Endothelial cell of umbilical vein (primary cell): ENCODE measurements around the gene ZNF664. TPM values are rescaled to one million over a fixed set of nuclear protein-coding genes. Genes with fewer than 3 reads are reported as not detected.

ENCODE experiments used
- BruUV-seq: library from RNA; stranded (reverse); fragments of 400-500 nt; replicated peaks from 2 replicates; lab custom pipeline; 2021; lab: Mats Ljungman, UMichigan
- CTCF ChIA-PET: fragments of 300-600, 350-600 bp; sonication (Branson Sonifier 250); formaldehyde crosslinking; loops from one replicate; lab custom pipeline; 2021; ENCODE audit warnings: antibody characterized with exemption, inconsistent platforms; lab: Charles Lee
- POLR2A ChIA-PET: fragments of 300-600, 350-600 bp; sonication (Branson Sonifier 250); formaldehyde crosslinking; loops from one replicate; lab custom pipeline; 2021; ENCODE audit warnings: antibody characterized with exemption, inconsistent platforms; lab: Charles Lee
- DNase-seq: peaks from one replicate; pipeline ENCODE4 v3.0.0-alpha.2; 2011; ENCODE audit warnings: low read depth, low spot score
- FAIRE-seq: peaks from 2 replicates; lab custom pipeline; 2011; peaks lifted over from hg19 to GRCh38; lab: Jason Lieb, UNC
- H2AFZ ChIP-seq: 2 replicates; pipeline ENCODE4 v1.6.0; 2012; ENCODE audit warnings: low read depth, low read length, control low read depth, inconsistent platforms
- H3K27ac ChIP-seq: 2 replicates; pipeline ENCODE4 v1.5.1; 2011; ENCODE audit warnings: low read depth, mild to moderate bottlenecking, control low read depth, low read length, moderate library complexity; ENCODE audit not compliant: insufficient read depth
- H3K27me3 ChIP-seq, 2 experiments: 2 replicates each; pipeline versions ENCODE4 v1.6.0 to v1.6.1; 2011; ENCODE audit warnings: low read length in 2 of 2, mixed read lengths in 1 of 2; ENCODE audit not compliant: control insufficient read depth in 2 of 2, insufficient read depth in 2 of 2
- H3K36me3 ChIP-seq, 2 experiments: 2 replicates in 1 of 2; 3 replicates in 1 of 2; pipeline ENCODE4 v1.5.1; 2011; ENCODE audit warnings: low read length in 2 of 2, mild to moderate bottlenecking in 1 of 2, moderate library complexity in 1 of 2; ENCODE audit not compliant: control insufficient read depth in 2 of 2, insufficient read depth in 2 of 2; ENCODE audit errors: extremely low read depth in 1 of 2
- H3K4me1 ChIP-seq: 3 replicates; pipeline ENCODE4 v1.5.1; 2011; ENCODE audit warnings: mild to moderate bottlenecking, low read length; ENCODE audit not compliant: control insufficient read depth, insufficient read depth; ENCODE audit errors: extremely low read depth
- H3K4me2 ChIP-seq: 2 replicates; pipeline ENCODE4 v1.6.1; 2011; ENCODE audit warnings: low read length, control low read depth, mixed read lengths; ENCODE audit not compliant: insufficient read depth
- H3K4me3 ChIP-seq, 3 experiments: fragments of 200-600 bp in 1 of 3; sonication (generic), shearing (Covaris generic) in 1 of 3; replicated peaks in 1 of 3; 2 replicates each; pipeline ENCODE4 v1.5.1; 2011 to 2016; ENCODE audit warnings: control low read depth in 3 of 3, low read length in 3 of 3, mild to moderate bottlenecking in 2 of 3, inconsistent platforms in 1 of 3, low read depth in 1 of 3, moderate library complexity in 1 of 3; ENCODE audit not compliant: insufficient read depth in 1 of 3
- H3K79me2 ChIP-seq: 2 replicates; pipeline ENCODE4 v1.6.0; 2012; ENCODE audit warnings: low read length, inconsistent platforms; ENCODE audit not compliant: control insufficient read depth, insufficient read depth
- H3K9ac ChIP-seq: replicated peaks from 2 replicates; pipeline ENCODE3; 2011; ENCODE audit warnings: low read length, control low read depth; ENCODE audit not compliant: insufficient read depth; ENCODE audit errors: extremely low read depth
- H3K9me1 ChIP-seq: replicated peaks from 3 replicates; pipeline ENCODE4 v1.6.0; 2011; ENCODE audit warnings: mild to moderate bottlenecking, low read length; ENCODE audit not compliant: control insufficient read depth, insufficient read depth; ENCODE audit errors: extremely low read depth
- H3K9me3 ChIP-seq: replicated peaks from 2 replicates; pipeline ENCODE4 v1.5.1; 2012; ENCODE audit warnings: low read length, inconsistent platforms; ENCODE audit not compliant: control insufficient read depth, insufficient read depth
- H4K20me1 ChIP-seq: replicated peaks from 2 replicates; pipeline ENCODE3; 2011; ENCODE audit warnings: mild to moderate bottlenecking, low read length; ENCODE audit not compliant: control insufficient read depth, insufficient read depth; ENCODE audit errors: extremely low read depth
- EZH2 ChIP-seq: IDR thresholded peaks from 2 replicates; pipeline ENCODE4 v1.6.1; 2012; ENCODE audit warnings: borderline replicate concordance, low read depth, mild to moderate bottlenecking, moderate library complexity, low read length, inconsistent platforms; ENCODE audit not compliant: severe bottlenecking
- FOS ChIP-seq: IDR thresholded peaks from 2 replicates; pipeline ENCODE4 v1.6.1; 2011; ENCODE audit warnings: mild to moderate bottlenecking, low read length, moderate library complexity, borderline replicate concordance; ENCODE audit not compliant: insufficient read depth
- GATA2 ChIP-seq: IDR thresholded peaks from 2 replicates; pipeline ENCODE4 v1.7.0; 2011; ENCODE audit warnings: low read depth, mild to moderate bottlenecking, moderate library complexity, mixed read lengths, low read length; ENCODE audit not compliant: insufficient read length, insufficient read depth
- JUN ChIP-seq: IDR thresholded peaks from 2 replicates; pipeline ENCODE4 v1.6.1; 2011; ENCODE audit warnings: borderline replicate concordance, low read depth; ENCODE audit not compliant: insufficient read length, insufficient read depth
- MYC ChIP-seq: IDR thresholded peaks from one replicate; pipeline ENCODE4 v1.6.1; 2011; ENCODE audit warnings: mild to moderate bottlenecking, low read depth, low read length
- POLR2A ChIP-seq: IDR thresholded peaks from 2 replicates; pipeline ENCODE4 v1.6.1; 2012; ENCODE audit warnings: low read depth, mild to moderate bottlenecking, control low read depth, low read length
- POLR2AphosphoS5 ChIP-seq: IDR thresholded peaks from 2 replicates; pipeline ENCODE4 v1.6.1; 2012; ENCODE audit warnings: low read depth, mild to moderate bottlenecking, control low read depth, low read length, moderate library complexity; ENCODE audit not compliant: insufficient read depth
- dilution Hi-C: fragments of 300-500 bp; cut with MboI; formaldehyde crosslinking; loops from one replicate; pipeline ENCODE4 v1.15.0; 2019; ENCODE audit warnings: low sequenced_read_pairs; ENCODE audit not compliant: extremely low pct_ligation_motif_present
- intact Hi-C: fragments of 100-400 bp; cut with micrococcal nuclease; formaldehyde crosslinking; loops from one replicate; pipeline ENCODE4 v1.10.0; 2022
- polyA plus RNA-seq, 4 experiments: library from polyadenylated mRNA; depleted of rRNA in 3 of 4; stranded (reverse) in 3 of 4; unstranded in 1 of 4; fragments of >200 nt; gene quantifications; 2 replicates each; pipeline versions ENCODE4 v1.2.1 to v1.2.3, GENCODE V29; 2011 to 2012; ENCODE audit warnings: missing spikeins in 1 of 4
- total RNA-seq: library from RNA; stranded (reverse); gene quantifications from 2 replicates; pipeline ENCODE4 v1.2.3, GENCODE V29; 2021
- TF ChIP-seq, protein P1 (sequence below), 2 donors: IDR thresholded peaks; 1 replicate in 1 of 2; 2 replicates in 1 of 2; pipeline ENCODE4 v1.5.1; 2011; ENCODE audit warnings: low read length in 2 of 2, mild to moderate bottlenecking in 2 of 2, moderate library complexity in 2 of 2, control low read depth in 1 of 2, inconsistent platforms in 1 of 2, low read depth in 1 of 2; ENCODE audit not compliant: insufficient read depth in 1 of 2; ENCODE audit errors: extremely low read depth in 1 of 2
- TF ChIP-seq, protein P2 (sequence below): IDR thresholded peaks from 2 replicates; pipeline ENCODE4 v1.6.1; 2011; ENCODE audit not compliant: insufficient read depth, insufficient read length

Gene ZNF664
- total and polyA plus RNA-seq, 2 donors (not counting 3 experiments of a cell fraction or from before 2014, with no cell fraction given): 29.8 to 71.3 TPM

DNA sequence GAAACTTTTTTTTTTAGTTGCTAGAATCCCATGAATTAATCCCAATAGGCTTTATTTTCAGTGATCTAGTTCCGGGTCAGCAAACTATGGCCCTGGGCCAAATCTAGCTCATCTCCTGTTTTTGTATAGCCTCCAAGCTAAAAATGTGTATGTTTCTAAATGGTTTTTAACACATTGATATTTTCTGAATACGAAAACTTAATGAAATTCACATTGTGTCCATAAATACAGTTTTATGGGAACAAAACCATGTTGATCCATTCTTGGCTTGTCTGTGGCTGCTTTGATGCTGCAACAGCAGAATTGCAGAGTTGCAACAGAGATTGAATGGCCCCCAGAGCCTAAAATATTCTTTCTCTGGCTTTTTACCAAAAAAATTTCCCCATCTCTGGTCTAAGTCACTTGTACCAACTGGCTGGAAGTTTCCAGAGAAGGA is 47.5 kb downstream of the ZNF664 start:
- no peaks in the 10 kb centered on the region for H3K4me1 ChIP-seq
- H3K4me3 ChIP-seq: no peak overlapping the region
- H4K20me1 ChIP-seq: no peaks in the 10 kb centered on the region
- intact Hi-C loops: no loop called here
- FAIRE-seq (no peak), DNase-seq (no peak)
- TF ChIP-seq JUN (no peak), GATA2 (no peak), EZH2 (no peak), MYC (no peak), FOS (no peak), POLR2A (no peak), POLR2AphosphoS5 (no peak)
- TF ChIP-seq, protein P1, sequence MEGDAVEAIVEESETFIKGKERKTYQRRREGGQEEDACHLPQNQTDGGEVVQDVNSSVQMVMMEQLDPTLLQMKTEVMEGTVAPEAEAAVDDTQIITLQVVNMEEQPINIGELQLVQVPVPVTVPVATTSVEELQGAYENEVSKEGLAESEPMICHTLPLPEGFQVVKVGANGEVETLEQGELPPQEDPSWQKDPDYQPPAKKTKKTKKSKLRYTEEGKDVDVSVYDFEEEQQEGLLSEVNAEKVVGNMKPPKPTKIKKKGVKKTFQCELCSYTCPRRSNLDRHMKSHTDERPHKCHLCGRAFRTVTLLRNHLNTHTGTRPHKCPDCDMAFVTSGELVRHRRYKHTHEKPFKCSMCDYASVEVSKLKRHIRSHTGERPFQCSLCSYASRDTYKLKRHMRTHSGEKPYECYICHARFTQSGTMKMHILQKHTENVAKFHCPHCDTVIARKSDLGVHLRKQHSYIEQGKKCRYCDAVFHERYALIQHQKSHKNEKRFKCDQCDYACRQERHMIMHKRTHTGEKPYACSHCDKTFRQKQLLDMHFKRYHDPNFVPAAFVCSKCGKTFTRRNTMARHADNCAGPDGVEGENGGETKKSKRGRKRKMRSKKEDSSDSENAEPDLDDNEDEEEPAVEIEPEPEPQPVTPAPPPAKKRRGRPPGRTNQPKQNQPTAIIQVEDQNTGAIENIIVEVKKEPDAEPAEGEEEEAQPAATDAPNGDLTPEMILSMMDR (IDR thresholded peaks at IDR 0.05; ENCODE audit: extremely low read depth in 1 of 2, insufficient read depth in 1 of 2, low read depth in 1 of 2, low read length in 2 of 2): no peak
- TF ChIP-seq, protein P2, sequence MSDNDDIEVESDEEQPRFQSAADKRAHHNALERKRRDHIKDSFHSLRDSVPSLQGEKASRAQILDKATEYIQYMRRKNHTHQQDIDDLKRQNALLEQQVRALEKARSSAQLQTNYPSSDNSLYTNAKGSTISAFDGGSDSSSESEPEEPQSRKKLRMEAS: no peak
- H2AFZ ChIP-seq: no peak overlapping the region
- CTCF ChIA-PET: interaction anchor here (1.0 to 1.1 kb wide), 3 partner anchors 8 to 237 kb away, joined by 3 to 4 read pairs (median 3); no protein-coding TSS in a partner anchor
- no peaks in the 10 kb centered on the region for H3K27me3 ChIP-seq
- no peak overlapping the region for H3K4me2 ChIP-seq
- H3K27ac ChIP-seq: no peak overlapping the region
- dilution Hi-C loops: no loop called here
- H3K9ac ChIP-seq: no peak overlapping the region
- no peaks in the 10 kb centered on the region for H3K9me1 ChIP-seq
- POLR2A ChIA-PET: no interaction called here
- no peaks in the 10 kb centered on the region for H3K36me3 ChIP-seq
- no peaks in the 10 kb centered on the region for H3K79me2 ChIP-seq
- no TSS peak for BruUV-seq
- H3K9me3 ChIP-seq: no peaks in the 10 kb centered on the region
